Activated B cell treated with CpG ODN at 0.5 μM for 24 hours (primary cell): ENCODE data around the gene PRDX2. TPM values are rescaled to one million over a fixed set of nuclear protein-coding genes. Genes with fewer than 3 reads are reported as not detected.

Experiments
- ATAC-seq: fragments of 200-7000 bp; cut with Tn5 transposase; one replicate; pipeline ENCODE4 v1.10.0; 2021; ENCODE audit warnings: low read depth, mild to moderate bottlenecking, moderate library complexity
- CTCF ChIA-PET: fragments of 350-600 bp; sonication (Branson Sonifier 250); formaldehyde crosslinking; loops from one replicate; lab custom pipeline; 2021; ENCODE audit warnings: antibody characterized with exemption; lab: Charles Lee
- POLR2A ChIA-PET: fragments of 350-600 bp; sonication (Branson Sonifier 250); formaldehyde crosslinking; loops from one replicate; lab custom pipeline; 2021; ENCODE audit warnings: antibody characterized with exemption; lab: Charles Lee
- DNase-seq: peaks from one replicate; pipeline ENCODE4 v3.0.0; 2022
- H3K27ac Mint-ChIP-seq: one replicate; pipeline ENCODE4 v1.8.0; 2020; ENCODE audit warnings: mixed read lengths
- H3K27me3 Mint-ChIP-seq: one replicate; pipeline ENCODE4 v1.8.0; 2021; ENCODE audit warnings: mixed read lengths
- H3K36me3 Mint-ChIP-seq: one replicate; pipeline ENCODE4 v1.8.0; 2021; ENCODE audit warnings: low read depth, mixed read lengths
- H3K4me1 Mint-ChIP-seq: one replicate; pipeline ENCODE4 v1.8.0; 2021; ENCODE audit warnings: mixed read lengths
- H3K4me3 Mint-ChIP-seq: one replicate; pipeline ENCODE4 v1.8.0; 2020; ENCODE audit warnings: mild to moderate bottlenecking, mixed read lengths
- H3K9me3 Mint-ChIP-seq: one replicate; pipeline ENCODE4 v1.8.0; 2020; ENCODE audit warnings: mixed read lengths
- CTCF ChIP-seq: fragments of 200-600 bp; IDR thresholded peaks from one replicate; pipeline ENCODE4 v1.8.0; 2022; ENCODE audit warnings: antibody characterized with exemption, mild to moderate bottlenecking
- intact Hi-C: fragments of 100-400 bp; cut with micrococcal nuclease; formaldehyde crosslinking; loops from one replicate; pipeline ENCODE4 v1.15.1; 2024
- total RNA-seq: library from RNA; stranded (reverse); gene quantifications from 2 replicates; pipeline ENCODE4 v1.2.3, GENCODE V29; 2022

Gene PRDX2
- total RNA-seq, 1 donor from 2014 or later = 53.1 TPM

GRCh38 chr19:12794971-12795381 lies 6.6 kb downstream of the PRDX2 start:
- DNase-seq (no peak), ATAC-seq (no peak)
- H3K4me3 Mint-ChIP-seq = no peak overlapping the region
- POLR2A ChIA-PET = interaction anchor here (0.6 to 13.2 kb wide), 12 partner anchors 8 to 996 kb away, joined by 3 to 909 read pairs (median 6); partner anchors contain the start of gene HOOK2
- no peak for TF ChIP-seq CTCF
- peaks cover 15% of the 10 kb centered on the region for H3K36me3 Mint-ChIP-seq
- H3K9me3 Mint-ChIP-seq = no peaks in the 10 kb centered on the region
- H3K27ac Mint-ChIP-seq = no peak overlapping the region
- no peaks in the 10 kb centered on the region for H3K27me3 Mint-ChIP-seq
- CTCF ChIA-PET = interaction anchor here (1.5 to 11.4 kb wide), 5 partner anchors 20 to 129 kb away, joined by 3 to 280 read pairs (median 4); partner anchors contain the start of genes HOOK2, MAN2B1 and WDR83
- intact Hi-C loops = loop anchor here (5.0 kb wide), 2 partner anchors 183 to 307 kb away; partner anchors contain the start of genes LYL1, ZNF490 and ZNF791
- H3K4me1 Mint-ChIP-seq = peaks cover 35% of the 10 kb centered on the region

DNA sequence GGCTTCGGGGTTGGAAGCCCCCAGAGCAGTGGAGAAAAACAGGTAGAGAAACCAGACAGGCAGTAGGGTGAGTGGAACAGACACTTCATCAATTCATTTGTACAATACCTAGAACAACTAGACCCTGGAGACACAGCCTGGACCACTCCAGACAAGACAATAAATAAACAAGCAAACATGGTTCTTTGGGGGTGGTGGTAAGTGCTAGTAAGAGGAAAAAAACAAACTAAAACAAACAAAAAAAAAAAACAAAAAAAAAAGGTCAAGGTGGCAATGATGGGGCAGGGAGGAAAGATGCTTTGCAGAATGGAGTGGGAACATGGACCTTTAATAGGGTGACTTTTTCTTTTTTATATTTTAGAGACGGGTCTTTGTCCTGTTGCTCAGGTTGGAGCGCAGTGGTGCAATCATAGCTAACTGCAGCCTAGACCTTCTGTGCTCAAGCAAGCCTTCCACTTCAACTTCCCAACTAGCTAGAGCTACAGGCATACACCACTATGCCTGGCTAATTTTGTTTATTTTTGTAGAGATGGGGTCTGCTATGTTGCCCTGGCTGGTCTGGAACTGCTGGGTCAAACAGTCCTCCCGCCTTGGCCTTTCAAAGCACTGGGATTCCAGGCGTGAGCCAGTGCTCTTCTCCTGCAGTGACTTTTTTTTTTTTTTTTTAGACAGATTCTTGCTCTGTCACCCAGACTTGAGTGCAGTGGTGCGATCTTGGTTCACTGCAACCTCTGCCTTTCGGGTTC lies 7.2 kb downstream of the PRDX2 start:
- ATAC-seq = no peak
- no peak for DNase-seq
- H3K27ac Mint-ChIP-seq = peak overlapping the region; percentile 94
- H3K36me3 Mint-ChIP-seq = peaks cover 15% of the 10 kb centered on the region
- H3K4me3 Mint-ChIP-seq = peak overlapping the region; percentile 80
- intact Hi-C loops = loop anchor here (5.0 kb wide), 2 partner anchors 182 to 308 kb away; partner anchors contain the start of genes LYL1, ZNF490 and ZNF791
- POLR2A ChIA-PET = interaction anchor here (0.5 to 13.2 kb wide), 12 partner anchors 8 to 1748 kb away, joined by 4 to 909 read pairs (median 5); partner anchors contain the start of genes HOOK2, PRDX2, RNASEH2A and THSD8
- H3K9me3 Mint-ChIP-seq = no peaks in the 10 kb centered on the region
- CTCF ChIA-PET = interaction anchor here (1.8 to 11.4 kb wide), 4 partner anchors 12 to 39 kb away, joined by 4 to 280 read pairs (median 142); partner anchors contain the start of genes HOOK2 and RNASEH2A
- H3K4me1 Mint-ChIP-seq = peaks cover 36% of the 10 kb centered on the region
- TF ChIP-seq CTCF = no peak
- no peaks in the 10 kb centered on the region for H3K27me3 Mint-ChIP-seq

GRCh38 chr19:12793290-12794195 lies 8.1 kb downstream of the PRDX2 start:
- intact Hi-C loops = loop anchor here (1.0 to 5.0 kb wide), 5 partner anchors 13 to 359 kb away; partner anchors contain the start of genes CALR, LYL1, RNASEH2A and ZNF490
- peaks cover 44% of the 10 kb centered on the region for H3K4me1 Mint-ChIP-seq

DNA sequence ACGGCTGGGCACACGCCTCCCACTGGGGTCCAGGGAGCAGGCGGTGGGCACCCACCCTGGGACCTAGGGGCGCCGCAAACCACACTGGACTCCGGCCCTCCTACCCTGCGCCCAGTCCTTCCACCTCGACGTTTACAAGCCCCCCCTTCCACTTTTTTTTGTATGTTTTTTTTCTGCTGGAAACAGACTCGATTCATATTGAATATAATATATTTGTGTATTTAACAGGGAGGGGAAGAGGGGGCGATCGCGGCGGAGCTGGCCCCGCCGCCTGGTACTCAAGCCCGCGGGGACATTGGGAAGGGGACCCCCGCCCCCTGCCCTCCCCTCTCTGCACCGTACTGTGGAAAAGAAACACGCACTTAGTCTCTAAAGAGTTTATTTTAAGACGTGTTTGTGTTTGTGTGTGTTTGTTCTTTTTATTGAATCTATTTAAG lies 8.7 kb downstream of the PRDX2 start:
- Mint-ChIP-seq H3K9me3 (no peaks in the 10 kb centered on the region), H3K4me3 (peak overlapping the region; percentile 96), H3K27me3 (no peaks in the 10 kb centered on the region), H3K36me3 (peaks cover 20% of the 10 kb centered on the region), H3K4me1 (peaks cover 51% of the 10 kb centered on the region), H3K27ac (peak overlapping the region; percentile 97)
- intact Hi-C loops = loop anchor here (1.0 to 5.0 kb wide), 5 partner anchors 13 to 360 kb away; partner anchors contain the start of genes CALR, LYL1, RNASEH2A and ZNF490
- ChIA-PET POLR2A (interaction anchor here (0.7 to 13.2 kb wide), 31 partner anchors 9 to 1578 kb away, joined by 3 to 909 read pairs (median 7); partner anchors contain the start of genes CALR, DHPS, DNASE2 and FBXW9), CTCF (interaction anchor here (1.2 to 11.4 kb wide), 6 partner anchors 9 to 71 kb away, joined by 3 to 280 read pairs (median 12); partner anchors contain the start of genes HOOK2, PRDX2, RNASEH2A and THSD8)
- no peak for DNase-seq
- TF ChIP-seq CTCF = no peak
- ATAC-seq = no peak

More at GRCh38 chr19:12793290-12794195, 8.1 kb downstream of the PRDX2 start:
- Mint-ChIP-seq H3K27ac (peak overlapping the region; percentile 97), H3K4me3 (peak overlapping the region; percentile 96), H3K36me3 (peaks cover 20% of the 10 kb centered on the region), H3K27me3 (no peaks in the 10 kb centered on the region), H3K9me3 (no peaks in the 10 kb centered on the region)
- TF ChIP-seq CTCF = no peak
- ATAC-seq = peak; percentile 26
- CTCF ChIA-PET = interaction anchor here (1.2 to 11.4 kb wide), 7 partner anchors 9 to 71 kb away, joined by 3 to 280 read pairs (median 6); partner anchors contain the start of genes HOOK2, PRDX2, RNASEH2A and THSD8
- POLR2A ChIA-PET = interaction anchor here (0.5 to 13.2 kb wide), 29 partner anchors 9 to 1749 kb away, joined by 3 to 909 read pairs (median 5); partner anchors contain the start of genes CALR, DHPS, DNASE2 and FBXW9
- peak; percentile 96 for DNase-seq
